ENCODE results near the gene ZNRD2.
"Not testable (repeated sequence)": the region's sequence is repeated elsewhere in the genome, so short reads cannot be mapped to it uniquely, and the experiment has no call there.

Gene ZNRD2

DNA sequence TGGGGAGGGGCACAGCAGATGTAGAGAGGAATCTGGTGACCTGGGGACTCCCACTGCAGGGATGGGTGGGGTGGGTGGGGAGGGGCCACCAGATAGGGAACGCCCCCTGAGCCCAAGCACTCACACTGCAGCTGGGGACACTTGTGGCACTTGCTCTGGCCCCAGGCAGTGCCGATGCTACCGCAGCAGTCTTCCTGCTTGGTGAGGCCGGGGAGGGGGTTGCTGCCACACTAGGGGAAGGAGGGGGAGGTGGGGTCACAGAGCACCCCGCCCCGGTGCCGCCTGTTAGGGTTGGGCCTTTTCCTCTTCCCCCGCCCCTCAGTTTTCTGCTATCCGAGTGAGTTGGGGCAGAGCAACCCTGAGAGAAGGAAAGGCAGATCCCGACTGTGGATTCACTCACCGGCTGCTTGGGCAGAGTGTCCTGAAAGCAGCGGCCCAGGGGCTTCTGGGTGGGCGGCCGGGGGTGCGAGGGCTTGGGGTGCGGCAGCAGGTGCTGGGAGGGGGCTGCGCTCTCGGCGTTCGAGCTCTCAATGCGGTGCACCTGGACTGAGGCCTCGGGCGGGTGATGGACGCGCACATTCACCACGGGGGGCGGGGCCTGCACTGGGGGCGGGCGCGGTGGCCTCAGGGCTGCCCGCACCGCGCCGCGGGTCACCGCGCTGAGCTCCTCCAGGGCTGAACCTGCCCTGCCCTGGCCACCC is 16.8 kb upstream of the ZNRD2 start:
- peak overlapping the region in 7 of 21 experiments; percentile 3 to 73 (median 41) for H3K27ac ChIP-seq
- H3K4me3 ChIP-seq = no peak overlapping the region

DNA sequence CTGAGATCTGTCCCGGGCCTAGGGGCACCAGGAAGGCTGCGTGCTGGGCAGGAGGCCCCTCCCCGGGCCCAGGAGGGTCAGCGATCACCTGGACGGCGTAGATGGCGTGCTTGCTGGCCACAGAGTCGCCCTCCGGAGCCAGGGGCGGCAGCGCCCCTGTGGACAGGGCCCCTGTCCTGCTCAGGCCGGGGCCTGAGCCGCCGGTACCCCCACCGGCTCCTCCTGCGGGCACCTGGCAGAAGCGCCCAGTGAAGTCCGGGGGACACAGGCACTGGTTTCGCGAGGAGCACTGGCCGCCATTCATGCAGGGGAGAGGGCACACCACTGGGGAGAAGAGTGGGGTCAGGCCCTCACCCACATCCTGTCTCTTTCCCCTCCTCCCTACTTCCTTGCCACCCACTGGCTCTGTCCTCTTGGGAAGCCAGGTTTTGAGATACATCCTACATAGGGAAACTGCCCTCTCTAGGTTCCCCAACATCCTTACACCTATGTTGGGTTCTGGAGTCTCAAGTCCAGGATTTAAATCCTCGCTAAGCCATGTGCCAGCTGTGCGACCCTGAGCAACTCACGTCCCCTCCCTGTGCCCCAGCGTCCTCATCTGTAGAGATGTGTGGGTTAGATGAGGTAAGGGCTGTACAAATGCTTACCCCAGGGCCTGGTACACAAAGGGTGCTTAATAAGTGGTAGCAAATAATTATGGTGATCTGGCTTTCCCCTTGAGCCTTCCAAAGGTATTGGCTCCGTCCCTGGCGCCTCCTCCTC is 16.0 kb upstream of the ZNRD2 start:
- no peak overlapping the region for H3K4me3 ChIP-seq
- H3K27ac ChIP-seq = peak overlapping the region in 8 of 21 experiments; percentile 3 to 73 (median 41)

GRCh38 chr11:65554842-65555430 is 15.3 kb upstream of the ZNRD2 start:
- H3K27ac ChIP-seq = peak overlapping the region in 10 of 21 experiments; percentile 18 to 83 (median 40)
- H3K4me3 ChIP-seq = no peak overlapping the region

GRCh38 chr11:65555693-65556231 is 14.5 kb upstream of the ZNRD2 start:
- H3K4me3 ChIP-seq = no peak overlapping the region
- peak overlapping the region in 10 of 21 experiments; percentile 20 to 83 (median 42) for H3K27ac ChIP-seq

DNA sequence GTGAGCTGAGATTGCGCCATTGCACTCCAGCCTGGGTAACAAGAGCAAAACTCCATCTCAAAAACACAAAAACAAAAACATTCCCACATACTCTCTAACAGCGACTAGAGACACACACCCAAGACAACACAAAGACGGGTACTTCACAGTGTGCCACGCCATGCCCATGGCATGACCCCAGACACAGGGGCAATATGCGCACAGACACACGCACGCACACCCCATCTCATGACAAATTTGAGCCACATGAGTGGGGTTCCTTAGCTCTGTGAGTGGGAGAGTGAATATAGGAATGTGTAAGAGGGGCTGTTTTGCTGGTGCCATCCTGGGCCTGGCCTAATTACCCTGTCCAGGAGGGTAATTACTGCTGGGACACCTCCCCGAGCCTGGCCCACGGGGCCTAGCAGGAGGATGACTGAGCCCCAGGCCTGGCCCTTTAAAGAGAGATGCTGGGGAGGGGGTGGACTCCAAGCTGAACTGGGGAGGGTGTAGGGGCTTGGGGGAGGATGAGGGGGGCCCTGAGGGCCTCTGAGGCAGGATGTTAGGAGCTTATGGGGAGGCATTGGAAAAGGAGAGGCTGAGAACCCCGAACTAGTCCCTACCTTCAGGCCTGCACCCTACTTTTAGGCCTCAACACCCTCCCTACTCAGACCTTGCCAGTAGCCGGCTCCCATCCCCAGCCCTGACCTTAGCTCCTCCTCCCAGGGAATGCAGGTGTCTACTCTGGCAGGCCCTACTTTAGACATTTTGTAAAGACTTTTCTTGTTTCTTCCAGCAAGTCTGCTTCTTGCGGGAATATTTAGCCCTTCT is 13.6 kb upstream of the ZNRD2 start:
- Histone ChIP-seq H3K4me3 (peak overlapping the region in 6 of 7 experiments; percentile 46 to 63 (median 52)), H3K27ac (peak overlapping the region in 20 of 21 experiments; percentile 47 to 95 (median 86))

- peak overlapping the region; percentile 42 to 63 (median 50) for H3K4me3 ChIP-seq
- H3K27ac ChIP-seq = peak overlapping the region; percentile 32 to 95 (median 87)
Measured at GRCh38 chr11:65557280-65558001, 12.8 kb upstream of the ZNRD2 start.

GRCh38 chr11:65558002-65558929 is 12.0 kb upstream of the ZNRD2 start, which contains the start of gene LTBP3:
LTBP3 (minus strand) TSS chr11:65558359; CDS start chr11:65557959, 400 bp downstream.
- Histone ChIP-seq H3K27ac (peak within 1 kb of the TSS; percentile 34 to 95 (median 87)), H3K4me3 (peak within 1 kb of the TSS; percentile 42 to 63 (median 50))

DNA sequence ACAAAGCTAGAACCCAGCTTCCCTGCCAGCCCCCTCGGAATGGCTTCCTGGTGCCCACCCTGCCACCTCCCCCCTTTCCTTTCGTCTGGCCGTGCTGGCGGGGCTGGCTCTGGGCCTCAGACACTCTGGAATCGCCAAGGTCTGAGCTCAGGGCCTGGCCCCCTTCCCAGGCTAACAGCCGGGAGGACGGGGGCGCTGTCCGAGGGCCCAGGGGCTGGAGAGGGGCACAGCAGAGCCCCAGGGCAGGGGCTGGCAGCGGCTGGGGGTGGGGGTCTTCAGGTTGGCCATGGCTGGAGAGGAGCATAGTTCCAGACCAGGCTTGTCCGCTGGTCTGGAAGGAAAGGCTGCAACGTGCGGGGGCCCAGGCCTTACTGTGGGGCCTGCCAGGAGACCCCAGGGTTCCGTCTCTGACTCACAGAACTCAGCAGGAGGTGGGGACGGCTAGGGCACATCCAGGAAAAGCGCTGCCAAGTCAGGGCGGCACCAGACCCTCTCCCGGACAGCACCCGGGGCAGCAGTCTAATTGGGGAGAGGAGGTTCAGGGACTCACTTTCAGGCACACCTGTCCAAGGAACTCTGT is 11.3 kb upstream of the ZNRD2 start:
- Histone ChIP-seq H3K4me3 (peak overlapping the region in 5 of 7 experiments; percentile 46 to 63 (median 53)), H3K27ac (peak overlapping the region; percentile 34 to 95 (median 87))

GRCh38 chr11:65559535-65559934 is 10.7 kb upstream of the ZNRD2 start:
- Histone ChIP-seq H3K4me3 (no peak overlapping the region), H3K27ac (peak overlapping the region in 18 of 21 experiments; percentile 64 to 95 (median 87))

DNA sequence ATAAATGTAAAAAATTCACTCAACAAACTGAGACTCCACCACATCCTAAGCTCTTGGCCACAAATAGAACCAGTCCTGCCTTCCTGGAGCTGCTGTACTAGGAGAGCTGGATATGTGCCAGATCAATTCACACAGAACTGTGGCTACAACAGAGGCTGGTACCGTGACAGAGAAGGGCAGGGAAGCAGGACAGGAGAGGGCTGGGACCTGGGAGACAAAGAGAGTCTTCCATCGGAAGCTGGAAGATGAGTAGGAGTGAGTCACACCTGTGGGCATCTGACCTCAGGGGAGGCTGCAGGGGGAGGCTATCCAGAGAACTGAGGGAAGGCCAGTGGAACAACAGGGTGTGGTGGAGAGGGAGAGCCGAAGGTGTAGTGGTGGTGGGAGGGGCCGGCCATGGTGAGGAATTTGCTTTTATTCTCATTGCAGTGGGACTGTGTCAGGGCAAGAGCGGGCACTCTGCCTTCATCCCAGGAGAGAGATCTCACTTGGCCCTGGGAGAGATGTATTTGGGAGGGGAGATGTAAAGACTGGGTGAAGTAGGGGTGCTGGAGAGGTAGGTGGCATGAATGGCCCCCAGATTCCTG is 10.2 kb upstream of the ZNRD2 start:
- Histone ChIP-seq H3K4me3 (no peak overlapping the region), H3K27ac (peak overlapping the region in 12 of 21 experiments; percentile 14 to 93 (median 86))

GRCh38 chr11:65560555-65561418 is 9.5 kb upstream of the ZNRD2 start:
- H3K4me3 ChIP-seq = no peak overlapping the region
- H3K27ac ChIP-seq = peak overlapping the region in 11 of 21 experiments; percentile 14 to 88 (median 61)

DNA sequence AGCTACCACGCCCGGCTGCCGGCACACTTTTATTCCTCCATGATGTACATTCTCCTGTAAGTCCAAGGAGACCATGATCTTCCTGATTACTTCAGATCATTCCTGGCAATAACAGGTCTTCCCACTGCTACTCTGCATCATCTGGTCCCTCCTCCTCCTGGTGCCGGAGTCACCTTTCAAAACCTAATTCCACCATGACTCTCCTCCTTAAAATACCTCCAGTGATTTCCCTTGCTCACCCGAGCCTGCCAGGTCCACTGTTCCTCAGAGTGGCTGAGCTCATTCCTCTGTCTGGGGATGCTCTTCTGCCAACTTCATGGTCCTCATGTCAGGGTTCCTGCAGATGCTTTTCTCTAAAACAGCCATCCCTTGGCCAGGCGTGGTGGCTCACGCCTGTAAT is 8.3 kb upstream of the ZNRD2 start:
- no peak overlapping the region for H3K4me3 ChIP-seq

DNA sequence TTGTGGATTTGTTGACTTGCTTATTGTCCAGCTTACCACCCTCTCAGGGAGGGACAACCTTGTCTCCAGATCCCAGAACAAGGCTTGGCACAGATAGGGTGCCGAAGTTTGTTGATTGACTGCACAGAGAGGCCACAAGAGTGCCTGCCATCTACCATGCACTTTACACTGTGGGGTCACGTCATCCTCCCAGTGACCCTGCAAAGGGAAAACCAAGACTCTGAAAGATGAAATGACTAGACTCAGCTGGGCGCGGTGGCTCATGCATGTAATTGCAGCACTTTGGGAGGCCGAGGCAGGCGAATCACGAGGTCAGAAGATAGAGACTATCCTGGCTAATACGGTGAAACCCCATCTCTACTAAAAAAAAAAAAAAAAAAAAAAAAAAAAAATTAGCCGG is 7.5 kb upstream of the ZNRD2 start:
- no peak overlapping the region for H3K27ac ChIP-seq

More for the DNA sequence above, 8.3 kb upstream of the ZNRD2 start:
- H3K27ac ChIP-seq = no peak overlapping the region

GRCh38 chr11:65563601-65564000 is 6.7 kb upstream of the ZNRD2 start:
- peak overlapping the region in 1 of 21 experiments; percentile 21 for H3K27ac ChIP-seq
- no peak overlapping the region for H3K4me3 ChIP-seq

More for the DNA sequence above, 7.5 kb upstream of the ZNRD2 start:
- no peak overlapping the region for H3K4me3 ChIP-seq

DNA sequence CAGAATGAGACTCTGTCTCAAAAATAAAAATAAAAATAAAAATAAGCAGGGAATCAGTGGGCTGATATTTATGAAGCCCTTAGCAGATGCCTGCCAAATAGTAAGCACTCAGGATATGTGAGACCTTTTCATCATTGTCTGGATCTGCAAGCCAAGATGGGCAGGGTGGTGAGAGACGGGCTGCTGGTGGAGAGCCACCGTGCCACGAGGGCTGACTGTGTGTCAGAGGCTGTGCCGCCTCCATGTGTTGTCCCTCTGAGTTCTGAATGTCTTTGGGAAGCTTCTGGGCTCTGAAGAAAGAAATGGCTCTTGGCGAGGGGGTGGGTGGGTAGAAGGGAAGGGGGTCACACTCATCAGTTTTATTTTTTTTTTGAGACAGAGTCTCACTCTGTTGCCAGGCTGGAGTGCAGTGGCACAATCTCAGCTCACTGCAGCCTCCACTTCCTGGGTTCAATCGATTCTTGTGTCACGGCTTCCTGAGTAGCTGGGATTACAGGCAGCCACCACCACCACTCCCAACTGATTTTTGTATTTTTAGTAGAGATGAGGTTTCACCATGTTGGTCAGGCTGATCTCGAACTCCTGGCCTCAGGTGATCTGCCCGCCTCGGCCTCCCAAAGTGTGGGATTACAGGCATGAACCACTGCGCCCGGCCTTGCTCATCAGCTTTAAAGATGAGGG is 5.3 kb upstream of the ZNRD2 start:
- H3K27ac ChIP-seq = peak overlapping the region in 15 of 21 experiments; percentile 8 to 88 (median 61)
- not testable (repeated sequence) for H3K4me3 ChIP-seq

Measured in skin epidermis (tissue), 12 donors.